K562 (cell line): Measurements from ENCODE around the gene MYBPH. TPM values are rescaled to one million over a fixed set of nuclear protein-coding genes. Genes with fewer than 3 reads are reported as not detected.

ENCODE experiments used
- ATAC-seq: fragments of 200-7000 bp; cut with Tn5 transposase; 3 replicates; pipeline ENCODE4 v1.9.1; 2020; ENCODE audit warnings: moderate library complexity
- BruUV-seq: library from RNA; stranded (reverse); fragments of 400-500 nt; replicated peaks from 2 replicates; lab custom pipeline; 2021; lab: Mats Ljungman, UMichigan
- CTCF ChIA-PET: fragments of 300-600 bp; formaldehyde crosslinking; extraction: SDS; loops from one replicate; lab custom pipeline; 2021; ENCODE audit warnings: low intra/inter-chr PET ratio; lab: Yijun Ruan, JAX
- POLR2A ChIA-PET: fragments of 300-600, 350-650 bp; sonication (Branson Sonifier 250); formaldehyde crosslinking; extraction: SDS; loops from one replicate; lab custom pipeline; 2021; ENCODE audit warnings: antibody characterized with exemption, inconsistent platforms; lab: Yijun Ruan, JAX
- DNase-seq, 4 experiments: peaks; one replicate each; pipeline versions ENCODE4 v3.0.0 to v3.0.0-alpha.2; 2011 to 2018; ENCODE audit warnings: low spot score in 3 of 4, mixed read lengths in 3 of 4; ENCODE audit errors: extremely low read depth in 1 of 4
- FAIRE-seq: peaks from 2 replicates; lab custom pipeline; 2011; peaks lifted over from hg19 to GRCh38; lab: Jason Lieb, UNC
- H2AFZ ChIP-seq: 2 replicates; pipeline ENCODE4 v1.6.0; 2011; ENCODE audit warnings: low read depth, low read length, control low read depth, inconsistent platforms
- H3K27ac ChIP-seq: fragments of 200-600 bp; 3 replicates; pipeline ENCODE4 v1.8.0; 2011; ENCODE audit warnings: low read depth, mild to moderate bottlenecking, control low read depth, inconsistent platforms, low read length, moderate library complexity, mixed read lengths; ENCODE audit errors: extremely low read depth
- H3K27me3 ChIP-seq, 2 experiments: fragments of 300-600 bp in 1 of 2; 2 replicates in 1 of 2; 3 replicates in 1 of 2; pipeline versions ENCODE4 v1.6.0 to v1.8.0; 2011; ENCODE audit warnings: inconsistent platforms in 2 of 2, low read length in 2 of 2, mild to moderate bottlenecking in 1 of 2, mixed read lengths in 1 of 2, moderate library complexity in 1 of 2; ENCODE audit not compliant: control insufficient read depth in 2 of 2, insufficient read depth in 2 of 2
- H3K36me3 ChIP-seq: fragments of 300-600 bp; 3 replicates; pipeline ENCODE4 v1.8.0; 2011; ENCODE audit warnings: mild to moderate bottlenecking, low read length, inconsistent platforms; ENCODE audit not compliant: control insufficient read depth, insufficient read depth
- H3K4me1 ChIP-seq, 2 experiments: fragments of 200-600 bp in 1 of 2; replicated peaks in 1 of 2; 2 replicates in 1 of 2; 3 replicates in 1 of 2; pipeline versions ENCODE4 v1.5.1 to v1.8.0; 2011; ENCODE audit warnings: inconsistent platforms in 2 of 2, low read length in 2 of 2, mild to moderate bottlenecking in 1 of 2, mixed read lengths in 1 of 2, moderate library complexity in 1 of 2; ENCODE audit not compliant: control insufficient read depth in 2 of 2, insufficient read depth in 2 of 2
- H3K4me2 ChIP-seq: 2 replicates; pipeline ENCODE4 v1.6.1; 2011; ENCODE audit warnings: low read length, control low read depth, inconsistent platforms, mixed read lengths; ENCODE audit not compliant: insufficient read depth
- H3K4me3 ChIP-seq: fragments of 200-600 bp; sonication (generic), shearing (Covaris generic); 2 replicates; pipeline ENCODE4 v1.5.1; 2016; ENCODE audit warnings: control low read depth, inconsistent platforms
- H3K79me2 ChIP-seq: fragments of 200-600 bp; 3 replicates; pipeline ENCODE4 v1.8.0; 2011; ENCODE audit warnings: low read length, inconsistent platforms; ENCODE audit not compliant: control insufficient read depth, insufficient read depth
- H3K9ac ChIP-seq, 2 experiments: 2 replicates each; pipeline versions ENCODE4 v1.6.0 to v1.6.1; 2011; ENCODE audit warnings: low read depth in 2 of 2, low read length in 2 of 2, control low read depth in 1 of 2, inconsistent platforms in 1 of 2, mild to moderate bottlenecking in 1 of 2, mixed read lengths in 1 of 2; ENCODE audit not compliant: insufficient read depth in 1 of 2
- H3K9me1 ChIP-seq: one replicate; pipeline ENCODE4 v1.6.0; 2011; ENCODE audit warnings: inconsistent platforms, mild to moderate bottlenecking, low read length, moderate library complexity; ENCODE audit not compliant: control insufficient read depth, insufficient read depth
- H3K9me3 ChIP-seq: replicated peaks from 2 replicates; pipeline ENCODE4 v1.5.1; 2011; ENCODE audit warnings: low read depth, low read length, inconsistent platforms; ENCODE audit not compliant: control insufficient read depth, insufficient read depth
- H4K20me1 ChIP-seq: replicated peaks from 2 replicates; pipeline ENCODE4 v1.6.1; 2011; ENCODE audit warnings: low read length, inconsistent platforms, mixed read lengths; ENCODE audit not compliant: control insufficient read depth, insufficient read depth
- CTBP1 ChIP-seq: fragments of 450-650 bp; IDR thresholded peaks from 2 replicates; pipeline ENCODE4 v1.6.1; 2016; ENCODE audit warnings: borderline replicate concordance
- ZNF143 ChIP-seq: sonication (generic); formaldehyde crosslinking; IDR thresholded peaks from 2 replicates; pipeline ENCODE4 v1.9.0; 2022; ENCODE audit warnings: mild to moderate bottlenecking, missing genetic modification reagents
- ZNF224 ChIP-seq: sonication (generic); formaldehyde crosslinking; IDR thresholded peaks from 2 replicates; pipeline ENCODE4 v1.8.0; 2022; ENCODE audit warnings: mild to moderate bottlenecking, missing genetic modification reagents
- ZNF507 ChIP-seq: conservative IDR thresholded peaks from 2 replicates; pipeline ENCODE4 v1.6.1; 2017; ENCODE audit warnings: missing genetic modification characterization, missing compliant biosample characterization
- ZNF696 ChIP-seq: fragments of 250-450 bp; sonication (Bioruptor Pico); conservative IDR thresholded peaks from 2 replicates; pipeline ENCODE4 v1.4.0; 2020; ENCODE audit warnings: mild to moderate bottlenecking, moderate library complexity
- ZNF707 ChIP-seq: fragments of 250-450 bp; sonication (Bioruptor Pico); conservative IDR thresholded peaks from 2 replicates; pipeline ENCODE4 v1.8.0; 2022; ENCODE audit warnings: inconsistent platforms, mild to moderate bottlenecking, moderate library complexity
- WGBS: fragments of 100-300 bp; shearing (Covaris generic); methylation state at CpG from one replicate; pipeline ENCODE4 v1.1.6; 2016; ENCODE audit warnings: low coverage, mixed read lengths; ENCODE audit not compliant: insufficient coverage; ENCODE audit errors: missing lambda C conversion rate; 5-methylcytosine and 5-hydroxymethylcytosine counted together
- in situ Hi-C: fragments of 300-500 bp; cut with MboI; formaldehyde crosslinking; loops from 4 replicates; pipeline ENCODE4 v1.15.0; 2018; ENCODE audit warnings: inconsistent platforms, mixed read lengths
- intact Hi-C: fragments of 100-400 bp; cut with micrococcal nuclease; formaldehyde crosslinking; loops from 2 replicates; pipeline ENCODE4 v1.14.2; 2022
- polyA plus RNA-seq, 8 experiments: library from polyadenylated mRNA; depleted of rRNA in 4 of 8; stranded (reverse) in 5 of 8; unstranded in 3 of 8; fragments of >200 nt; fragmentation: Nextera tagmentation in 2 of 8; fragmentation: Illumina TruSeq in 1 of 8; extraction: Ambion mirVana in 2 of 8; extraction: Trizol in 1 of 8; gene quantifications; 2 replicates each; pipeline versions ENCODE4 v1.2.1 to v1.2.3, GENCODE V29; 2011 to 2014; ENCODE audit warnings: inconsistent platforms in 1 of 8, missing spikeins in 1 of 8
- total RNA-seq, 7 experiments: library from RNA; depleted of rRNA in 6 of 7; stranded (reverse); fragments of >200 nt in 6 of 7; fragmentation: Illumina TruSeq in 2 of 7; extraction: Trizol in 2 of 7; gene quantifications; 2 replicates each; pipeline versions ENCODE4 v1.2.1 to v1.2.3, GENCODE V29; 2011 to 2021; ENCODE audit warnings: low replicate concordance in 1 of 7

The MYBPH gene
- total and polyA plus RNA-seq, 9 of the 15 experiments (the other 6 are each of a cell fraction or from before 2014, with no cell fraction given) = 0.13 TPM; not detected in 8

GRCh38 chr1:203158960-203159665 lies 16.5 kb downstream of the MYBPH start:
- H3K4me2 ChIP-seq = no peak overlapping the region
- H3K79me2 ChIP-seq = no peaks in the 10 kb centered on the region
- no peak overlapping the region for H3K27ac ChIP-seq
- in situ Hi-C loops = no loop called here
- H3K9me1 ChIP-seq = no peaks in the 10 kb centered on the region
- intact Hi-C loops = no loop called here
- POLR2A ChIA-PET = interaction anchor here (0.7 to 1.6 kb wide), 3 partner anchors 11 to 314 kb away, joined by 3 to 6 read pairs (median 3); no protein-coding TSS in a partner anchor
- no peak overlapping the region for H3K4me3 ChIP-seq
- no peak overlapping the region for H2AFZ ChIP-seq
- H3K9me3 ChIP-seq = no peaks in the 10 kb centered on the region
- H4K20me1 ChIP-seq = no peaks in the 10 kb centered on the region
- H3K4me1 ChIP-seq = no peaks in the 10 kb centered on the region
- DNase-seq (no peak), ATAC-seq (no peak), FAIRE-seq (no peak)
- CTCF ChIA-PET = no interaction called here
- H3K36me3 ChIP-seq = no peaks in the 10 kb centered on the region
- no TSS peak for BruUV-seq
- WGBS = 2% methylated on average over 9 of the region's 9 CpGs
- TF ChIP-seq ZNF224 (CRISPR knock-in tag) (no peak), ZNF507 (tag) (no peak), ZNF143 (CRISPR knock-in tag) (no peak), CTBP1 (no peak)
- H3K9ac ChIP-seq = no peak overlapping the region
- peaks cover 10 to 48% of the 10 kb centered on the region in 2 experiments; a peak in 4 of 5 replicates for H3K27me3 ChIP-seq

- no peaks in the 10 kb centered on the region for H3K79me2 ChIP-seq
- H3K4me3 ChIP-seq = no peak overlapping the region
- POLR2A ChIA-PET = interaction anchor here (1.6 kb wide), 1 partner anchor 10 kb away, joined by 6 read pairs; no protein-coding TSS in a partner anchor
- no peaks in the 10 kb centered on the region for H3K9me3 ChIP-seq
- H3K27me3 ChIP-seq = peaks cover 13 to 48% of the 10 kb centered on the region in 2 experiments; a peak in 4 of 5 replicates
- BruUV-seq = no TSS peak
- H3K9ac ChIP-seq = no peak overlapping the region
- in situ Hi-C loops (no loop called here), intact Hi-C loops (no loop called here)
- H3K4me1 ChIP-seq = no peaks in the 10 kb centered on the region; a peak in 1 of 5 replicates
- CTCF ChIA-PET = no interaction called here
- no peaks in the 10 kb centered on the region for H3K9me1 ChIP-seq
- TF ChIP-seq ZNF707 (CRISPR knock-in tag) (peak; percentile 87), ZNF696 (CRISPR knock-in tag) (no peak)
- FAIRE-seq = no peak
- no peaks in the 10 kb centered on the region for H4K20me1 ChIP-seq
- H3K36me3 ChIP-seq = no peaks in the 10 kb centered on the region
- no peak for DNase-seq
- WGBS = 0% methylated on average over 1 of the region's 1 CpG
- no peak for ATAC-seq
- H2AFZ ChIP-seq = no peak overlapping the region
- no peak overlapping the region for H3K27ac ChIP-seq
- no peak overlapping the region for H3K4me2 ChIP-seq
Observed at GRCh38 chr1:203158423-203158822, 17.2 kb downstream of the MYBPH start.
